A375 (cell line): ENCODE data around the gene ZNF491. TPM values are rescaled to one million over a fixed set of nuclear protein-coding genes. Genes with fewer than 3 reads are reported as not detected.

ENCODE experiments used
- total RNA-seq: library from RNA; depleted of rRNA; stranded (reverse); fragments of >200 nt; shearing (Covaris generic); gene quantifications from 2 replicates; pipeline ENCODE4 v1.2.3, GENCODE V29; 2014; rRNA removed

Gene ZNF491
- total RNA-seq, result 0.38 and 0.82 TPM in 2 replicates

DNA sequence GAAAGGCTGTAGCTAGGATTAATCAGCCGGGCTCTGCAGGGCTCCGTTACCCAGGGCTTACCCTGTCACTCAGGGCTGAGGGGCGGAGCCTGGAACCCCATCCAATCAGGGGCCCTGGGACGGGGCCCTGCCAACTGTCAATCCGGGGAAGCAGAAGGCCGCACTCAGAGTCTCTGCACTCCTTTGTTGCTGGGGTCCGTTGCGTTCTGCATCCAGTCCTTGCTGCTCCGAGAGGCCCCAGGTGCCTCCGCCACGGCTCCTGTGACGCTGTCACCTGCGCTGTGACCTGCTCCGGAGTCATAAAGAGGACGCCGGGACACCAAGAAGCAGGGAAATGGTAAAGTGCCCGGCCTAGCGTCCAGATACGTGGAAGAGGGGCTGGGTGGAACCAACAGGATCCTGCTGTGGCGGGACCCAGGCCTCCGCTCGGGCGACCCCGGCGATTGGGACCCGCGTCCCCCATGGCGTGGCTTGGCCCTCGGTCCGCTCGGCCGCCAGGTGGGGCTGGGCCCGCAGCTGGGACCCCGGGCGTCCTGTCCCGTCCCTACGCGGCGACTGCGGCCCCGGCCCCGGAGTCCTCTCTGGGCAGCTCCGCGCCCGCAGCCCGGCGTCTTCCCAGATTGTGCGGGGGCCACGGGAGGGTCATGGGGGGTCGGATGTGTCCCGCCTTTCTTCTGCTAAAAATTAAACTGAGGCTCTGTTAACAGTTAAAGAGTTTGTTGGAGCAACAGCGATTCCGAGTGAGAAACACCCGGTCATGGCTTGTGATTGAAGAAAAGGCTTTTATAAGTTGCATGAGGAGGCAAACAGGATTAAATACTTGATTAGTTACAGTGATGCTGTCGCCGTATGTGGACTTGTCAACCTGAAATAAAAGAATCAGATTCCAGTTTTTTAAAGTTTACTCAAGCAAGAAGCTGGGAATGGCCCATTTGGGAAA is at the start of gene ZNF491:
Gene ZNF491 (plus strand): TSS at position 133 of the 940 bp plus-strand sequence. CDS start 7,431 bp downstream, outside the sequence.

DNA sequence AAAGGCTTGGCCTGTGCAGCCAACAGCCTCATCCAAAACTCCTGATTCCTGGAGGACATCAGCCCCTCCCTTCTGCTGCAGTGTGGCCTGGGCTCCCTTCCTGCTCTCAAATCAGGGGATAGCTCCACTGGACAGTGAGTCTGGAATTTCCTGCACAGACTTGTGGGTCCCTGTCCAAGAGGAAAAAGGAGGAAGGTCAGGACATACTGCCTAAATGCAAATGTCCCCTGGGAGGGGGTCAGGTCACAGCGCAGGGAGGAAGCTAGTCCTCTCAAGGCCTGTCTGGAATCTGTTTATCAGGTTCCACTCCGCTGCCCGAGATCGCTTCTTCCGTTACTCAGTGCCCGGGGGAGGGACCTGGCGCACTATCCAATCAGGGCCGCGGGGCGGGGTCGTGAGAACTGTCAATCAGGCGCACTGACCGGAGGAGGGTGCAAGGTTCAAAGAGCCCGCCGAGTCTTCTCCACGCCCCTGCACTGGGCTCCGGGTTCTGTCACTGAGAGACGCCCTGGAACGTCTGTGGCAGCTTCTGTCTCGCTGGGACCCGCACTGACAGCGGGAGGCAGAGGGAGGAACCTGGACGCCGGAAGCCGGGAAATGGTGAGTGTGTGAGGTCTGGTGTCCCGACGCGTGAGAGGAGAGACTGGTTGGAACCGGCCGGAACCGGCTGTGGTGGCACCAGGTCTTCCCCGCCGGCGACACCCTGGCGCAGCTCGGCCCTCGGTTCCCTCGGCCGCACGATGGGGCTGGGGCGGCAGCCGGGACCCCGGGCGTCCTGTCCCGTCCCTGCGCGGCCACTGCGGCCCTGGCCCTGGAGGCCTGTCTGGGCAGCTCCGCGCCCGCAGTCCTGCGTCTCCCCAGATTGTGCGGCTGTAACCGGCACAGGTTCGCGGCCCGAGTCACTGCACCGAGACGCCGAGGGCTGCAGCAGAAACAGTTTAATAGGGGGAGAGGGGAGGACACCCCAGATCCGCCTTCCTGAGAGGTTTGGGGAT is 31.4 kb upstream of the ZNF491 start, which contains the start of gene ZNF441:
Gene ZNF441 (plus strand): TSS at position 404 of the 995 bp plus-strand sequence. CDS start 194 bp downstream, at position 598.

DNA sequence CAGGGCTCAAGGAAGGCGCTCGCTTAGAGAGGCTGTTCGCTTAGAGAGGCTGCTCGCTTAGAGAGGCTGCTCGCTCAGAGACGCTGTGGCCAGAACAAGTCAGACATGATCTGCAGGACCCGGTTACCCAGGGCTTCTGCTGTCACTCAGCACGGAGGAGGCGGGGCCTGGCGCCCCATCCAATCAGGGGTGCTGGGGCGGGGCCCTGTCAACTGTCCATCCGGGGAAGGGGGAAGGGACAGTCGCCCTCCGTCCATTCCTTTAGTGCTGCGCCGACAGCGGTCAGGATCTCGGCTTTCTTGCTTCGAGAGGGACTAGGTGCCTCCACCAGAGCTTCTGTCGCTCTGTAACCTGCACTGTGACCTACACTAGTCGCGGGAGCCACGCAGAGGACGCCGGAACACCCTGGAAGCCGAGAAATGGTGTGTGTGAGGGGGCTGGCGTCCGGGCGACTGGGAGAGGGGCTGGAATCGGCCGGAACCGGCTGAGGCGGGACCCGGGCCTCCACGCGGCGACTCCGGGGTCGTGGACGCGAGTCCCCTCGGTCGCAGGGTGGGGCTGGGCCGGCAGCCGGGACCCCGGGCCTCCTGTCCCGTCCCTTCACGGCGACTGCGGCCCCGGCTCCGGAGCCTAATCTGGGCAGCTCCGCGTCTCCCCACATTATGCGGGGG is 15.8 kb downstream of the ZNF491 start, which contains the start of gene ZNF440:
Gene ZNF440 (plus strand): TSS at position 245 of the 671 bp plus-strand sequence. CDS start 175 bp downstream, at position 420.

DNA sequence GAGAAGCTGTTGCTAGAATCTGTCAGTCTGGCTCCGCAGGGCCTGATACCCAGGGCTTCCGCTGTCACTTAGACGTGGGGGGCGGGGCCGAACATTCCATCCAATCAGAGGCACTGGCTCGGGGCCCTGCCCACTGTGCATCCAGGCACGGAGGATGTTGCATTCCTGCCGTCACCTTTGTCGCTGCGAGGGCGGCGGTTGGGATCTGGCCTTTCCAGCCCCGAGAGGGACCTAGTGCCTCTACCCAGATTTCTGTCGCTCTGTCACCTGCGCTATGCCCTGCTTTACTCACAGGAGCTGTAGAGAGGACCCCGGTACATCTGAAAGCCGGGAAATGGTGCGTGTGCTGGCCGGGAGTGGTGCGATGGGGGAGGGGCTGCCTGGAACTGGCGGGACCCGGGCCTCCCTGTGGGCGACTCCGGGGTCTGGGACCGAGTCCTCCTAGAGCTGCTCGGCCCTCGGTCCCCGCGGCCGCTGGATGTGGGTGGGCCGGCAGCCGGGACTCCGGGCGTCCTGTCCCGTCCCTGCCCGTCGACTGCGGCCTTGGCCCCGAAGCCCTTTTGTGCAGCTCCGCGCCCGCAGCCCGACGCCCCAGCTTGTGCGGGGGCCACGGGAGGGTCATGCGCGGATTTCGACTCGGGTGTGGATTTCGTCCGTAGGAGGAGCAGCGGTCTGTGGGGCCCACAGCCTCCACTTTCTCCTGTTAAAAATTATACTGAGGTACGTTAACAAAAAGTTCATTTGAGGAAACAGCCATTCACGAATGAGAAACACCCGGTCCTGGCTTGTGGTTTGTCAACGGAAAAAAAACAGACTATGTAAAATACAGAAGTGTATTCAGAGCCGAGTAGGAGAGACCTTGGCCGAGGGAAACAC is 50.5 kb downstream of the ZNF491 start, which contains the start of gene ZNF439:
Gene ZNF439 (plus strand): TSS at position 133 of the 876 bp plus-strand sequence. CDS start 142 bp downstream, at position 275.

Other genes starting within 250 kb of the ZNF491 start
- 96.8 and 100 TPM in 2 replicates for gene ELOF1, start 239.3 kb upstream of the ZNF491 start, total RNA-seq
- 10.3 and 14.0 TPM in 2 replicates for gene ACP5, start 220.9 kb upstream of the ZNF491 start, total RNA-seq
- gene ZNF627, start 201.0 kb upstream of the ZNF491 start, total RNA-seq, result 5.2 and 6.0 TPM in 2 replicates
- gene ZNF823, start 59.6 kb upstream of the ZNF491 start, total RNA-seq, result 0.87 and 1.4 TPM in 2 replicates
- 6.3 and 7.4 TPM in 2 replicates for gene ZNF441, start 31.5 kb upstream of the ZNF491 start, total RNA-seq
- 8.4 and 12.0 TPM in 2 replicates for gene ZNF440, start 15.8 kb downstream of the ZNF491 start, total RNA-seq
- gene ZNF439, start 50.2 kb downstream of the ZNF491 start, total RNA-seq, result 1.5 and 1.9 TPM in 2 replicates
- 6.0 and 6.7 TPM in 2 replicates for gene ZNF69, start 89.3 kb downstream of the ZNF491 start, total RNA-seq
- gene ZNF700, start 126.6 kb downstream of the ZNF491 start, total RNA-seq, result 7.3 and 11.8 TPM in 2 replicates
- gene ZNF763, start 166.5 kb downstream of the ZNF491 start, total RNA-seq, result 0.19 and 0.42 TPM in 2 replicates
- gene ZNF433, start 237.2 kb downstream of the ZNF491 start, total RNA-seq, result 1.9 and 6.3 TPM in 2 replicates